IgD-negative memory B cell (primary cell): Measurements from ENCODE around the gene TRIM41. TPM values are rescaled to one million over a fixed set of nuclear protein-coding genes. Genes with fewer than 3 reads are reported as not detected.
"Not testable (repeated sequence)": the region's sequence is repeated elsewhere in the genome, so short reads cannot be mapped to it uniquely, and the experiment has no call there.

Experiments used
- H3K27ac Mint-ChIP-seq, 3 donors: one replicate each; pipeline ENCODE4 v1.8.0; 2020 to 2022; ENCODE audit warnings: mild to moderate bottlenecking in 3 of 3, mixed read lengths in 3 of 3, moderate library complexity in 1 of 3
- H3K27me3 Mint-ChIP-seq: one replicate; pipeline ENCODE4 v1.8.0; 2021; ENCODE audit warnings: mixed read lengths
- H3K36me3 Mint-ChIP-seq: one replicate; pipeline ENCODE4 v1.8.0; 2020; ENCODE audit warnings: mild to moderate bottlenecking, mixed read lengths
- H3K4me1 Mint-ChIP-seq, 3 donors: one replicate each; pipeline ENCODE4 v1.8.0; 2020 to 2022; ENCODE audit warnings: mixed read lengths in 3 of 3, mild to moderate bottlenecking in 1 of 3
- H3K4me3 Mint-ChIP-seq, 4 donors: one replicate each; pipeline ENCODE4 v1.8.0; 2020 to 2022; ENCODE audit warnings: mild to moderate bottlenecking in 4 of 4, mixed read lengths in 4 of 4, moderate library complexity in 3 of 4
- H3K9me3 Mint-ChIP-seq, 3 donors: one replicate each; pipeline ENCODE4 v1.8.0; 2020 to 2021; ENCODE audit warnings: mixed read lengths in 3 of 3, mild to moderate bottlenecking in 1 of 3
- polyA plus RNA-seq: library from polyadenylated mRNA; unstranded; fragments of 300-500 nt; fragmentation: Illumina TruSeq; gene quantifications from one replicate; pipeline ENCODE4 v1.2.3, GENCODE V29; 2021

TRIM41 gene
- polyA plus RNA-seq, 1 donor from 2014 or later = 1.3 TPM

GRCh38 chr5:181282415-181282814, 59.3 kb downstream of the TRIM41 start:
- H3K27ac Mint-ChIP-seq, H3K27me3 Mint-ChIP-seq, H3K9me3 Mint-ChIP-seq, H3K36me3 Mint-ChIP-seq, H3K4me3 Mint-ChIP-seq: not testable (repeated sequence)
- H3K4me1 Mint-ChIP-seq = peaks cover 10 to 14% (median 14%) of the 10 kb centered on the region in 3 donors

- no peaks in the 10 kb centered on the region for H3K9me3 Mint-ChIP-seq
Observed at GRCh38 chr5:181282874-181283273, 59.8 kb downstream of the TRIM41 start.

GRCh38 chr5:181283347-181283746, 60.3 kb downstream of the TRIM41 start:
- peaks cover 18 to 23% (median 23%) of the 10 kb centered on the region in 3 donors for H3K4me1 Mint-ChIP-seq
- H3K27ac Mint-ChIP-seq = no peak overlapping the region
- H3K9me3 Mint-ChIP-seq = no peaks in the 10 kb centered on the region
- no peaks in the 10 kb centered on the region for H3K36me3 Mint-ChIP-seq
- H3K27me3 Mint-ChIP-seq = no peaks in the 10 kb centered on the region
- no peak overlapping the region for H3K4me3 Mint-ChIP-seq

More at GRCh38 chr5:181282874-181283273, 59.8 kb downstream of the TRIM41 start:
- Mint-ChIP-seq H3K4me3 (no peak overlapping the region), H3K36me3 (no peaks in the 10 kb centered on the region), H3K27me3 (no peaks in the 10 kb centered on the region), H3K27ac (no peak overlapping the region), H3K4me1 (peaks cover 14 to 19% (median 19%) of the 10 kb centered on the region in 3 donors)

GRCh38 chr5:181283841-181284755, 61.0 kb downstream of the TRIM41 start:
- H3K27me3 Mint-ChIP-seq, H3K9me3 Mint-ChIP-seq, H3K36me3 Mint-ChIP-seq, H3K27ac Mint-ChIP-seq, H3K4me3 Mint-ChIP-seq: not testable (repeated sequence)
- H3K4me1 Mint-ChIP-seq = peaks cover 18 to 23% (median 23%) of the 10 kb centered on the region in 3 donors

Other genes with a start within 250 kb of the TRIM41 start
- not detected for gene BTNL3, start 234.4 kb upstream of the TRIM41 start, polyA plus RNA-seq
- gene BTNL9, start 183.0 kb upstream of the TRIM41 start, polyA plus RNA-seq = 5.1 TPM
- gene OR2V1, start 92.1 kb upstream of the TRIM41 start, polyA plus RNA-seq = not detected
- not detected for gene OR2V2, start 75.7 kb upstream of the TRIM41 start, polyA plus RNA-seq
- 0.71 TPM for gene TRIM7, start 18.1 kb upstream of the TRIM41 start, polyA plus RNA-seq
- 2,243 TPM for gene RACK1, start 20.6 kb downstream of the TRIM41 start, polyA plus RNA-seq
- 31.6 TPM for gene TRIM52, start 37.9 kb downstream of the TRIM41 start, polyA plus RNA-seq
- gene OR4F3, start 144.0 kb downstream of the TRIM41 start, polyA plus RNA-seq = not detected